GM19395 (cell line): ENCODE data around the gene TMPRSS11D.

ENCODE experiments used
- ATAC-seq: cut with Tn5 transposase; IDR thresholded peaks from one replicate; pipeline ENCODE4 v1.9.1; 2021; ENCODE audit warnings: mild to moderate bottlenecking, moderate library complexity; ENCODE audit not compliant: unreplicated experiment

Gene TMPRSS11D

DNA sequence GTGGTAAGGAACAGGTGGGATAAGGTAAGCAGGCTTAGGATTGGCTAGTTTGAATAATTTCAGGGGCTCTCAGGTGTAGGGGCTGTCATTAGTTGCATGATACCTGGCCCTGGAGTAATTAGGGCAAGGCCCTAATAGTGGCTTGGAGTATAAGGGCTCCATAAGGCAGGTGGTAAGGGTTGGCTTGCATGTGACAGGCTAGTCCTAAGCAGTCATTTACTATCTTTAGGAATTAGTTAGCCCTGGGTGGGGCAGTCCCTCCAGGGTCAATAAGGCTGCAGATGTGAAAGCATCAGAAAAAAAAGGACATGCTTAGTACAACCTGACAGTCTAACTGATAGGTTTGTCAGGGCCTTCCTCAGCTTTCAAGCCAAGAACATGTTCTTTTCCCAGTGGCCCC lies 7.8 kb upstream of the TMPRSS11D start:
- ATAC-seq, result no peak

- no peak for ATAC-seq
Measured at GRCh38 chr4:67886281-67886680, 2.5 kb upstream of the TMPRSS11D start.

- no peak for ATAC-seq
Measured at GRCh38 chr4:67885762-67886161, 2.0 kb upstream of the TMPRSS11D start.

DNA sequence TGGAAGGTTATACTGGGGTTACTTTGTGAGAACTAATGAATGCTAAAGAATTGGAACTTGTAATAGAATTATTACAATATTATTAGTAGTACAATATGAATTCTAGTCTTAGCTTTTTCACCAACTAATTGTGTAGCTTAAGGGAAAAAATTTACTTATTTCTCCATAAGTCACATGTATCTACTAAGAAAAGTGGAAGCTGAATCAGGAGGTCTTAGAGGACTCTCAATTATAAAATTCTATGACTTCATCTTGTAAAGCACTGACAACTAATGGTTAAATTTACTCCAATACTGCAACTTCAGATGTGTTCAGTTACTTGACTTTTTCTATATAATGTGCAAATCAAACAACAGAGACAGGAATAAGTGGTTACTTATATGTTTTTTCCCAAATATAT lies 899 bp upstream of the TMPRSS11D start:
- no peak for ATAC-seq

DNA sequence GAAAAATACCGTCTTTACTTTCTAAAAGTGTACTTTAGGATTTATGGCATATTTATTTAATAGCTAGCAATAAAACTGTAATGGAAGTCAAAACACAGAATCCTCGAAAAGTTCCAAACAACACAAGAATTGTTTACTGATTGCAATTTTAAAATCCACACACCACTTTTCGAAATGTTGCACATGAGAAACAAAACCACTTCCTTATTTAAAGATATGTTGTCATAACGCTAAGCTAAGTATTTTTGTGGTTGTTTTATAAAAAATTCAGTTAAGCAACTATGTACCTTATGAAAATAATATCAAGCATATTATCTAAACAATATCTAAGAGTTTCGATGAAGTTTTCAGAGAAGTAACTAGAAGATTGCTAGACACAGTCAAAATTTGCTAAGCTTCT lies 344 bp downstream of the TMPRSS11D start:
- ATAC-seq, result no peak

DNA sequence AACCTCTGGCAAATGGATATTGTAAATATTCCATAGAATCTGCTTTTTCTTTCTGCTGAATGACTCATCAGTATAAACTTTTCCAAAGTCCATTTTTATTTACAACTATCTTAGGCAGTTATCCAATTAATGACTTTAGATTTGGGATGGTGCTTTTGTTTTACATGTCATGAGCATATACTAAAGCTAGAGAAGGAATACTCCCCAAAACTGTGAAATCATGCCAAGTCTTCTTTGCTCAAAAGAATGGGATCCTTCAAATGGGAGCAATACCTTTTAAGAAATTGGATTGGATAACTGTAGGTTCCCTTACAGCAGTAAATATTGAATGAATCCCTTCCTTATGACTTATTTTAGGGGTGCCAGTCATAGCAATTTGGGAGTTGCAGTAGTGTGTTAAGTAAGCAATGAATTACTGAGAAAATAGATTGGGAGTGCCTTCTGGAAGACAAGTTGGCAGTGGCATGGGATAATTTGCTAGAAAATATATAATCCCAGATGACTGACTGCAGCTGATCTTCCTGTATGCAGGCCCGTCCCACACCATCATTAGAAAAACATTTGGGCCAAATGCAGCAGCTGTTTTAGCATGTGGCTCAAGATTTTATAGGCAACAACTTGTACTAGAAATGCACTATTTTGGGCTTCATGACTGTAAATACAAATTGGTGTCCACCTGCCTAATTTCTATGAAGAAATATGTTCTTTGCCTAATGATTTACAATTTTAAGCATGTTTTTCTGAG lies 2.8 kb downstream of the TMPRSS11D start:
- no peak for ATAC-seq

DNA sequence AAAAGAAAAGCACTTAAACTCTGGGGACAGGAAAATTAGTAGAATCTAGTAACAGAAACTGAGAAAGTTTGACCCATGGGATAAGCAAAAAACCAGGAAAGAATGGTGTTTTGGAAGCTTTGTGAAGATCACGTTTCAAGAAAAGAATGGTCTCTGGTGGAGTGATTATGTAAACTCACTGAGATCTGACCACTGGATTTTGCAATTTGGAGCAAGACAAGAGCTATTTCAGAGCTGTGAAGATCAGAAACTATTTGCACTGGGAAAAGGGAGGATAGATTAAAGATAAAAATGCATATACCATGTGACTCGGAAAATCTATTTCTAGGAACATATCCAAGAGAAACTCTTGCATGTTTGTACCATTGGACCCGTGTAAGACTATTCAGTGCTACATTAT lies 4.3 kb downstream of the TMPRSS11D start:
- no peak for ATAC-seq

- ATAC-seq, result no peak
Measured at GRCh38 chr4:67877086-67877485, 6.7 kb downstream of the TMPRSS11D start.

DNA sequence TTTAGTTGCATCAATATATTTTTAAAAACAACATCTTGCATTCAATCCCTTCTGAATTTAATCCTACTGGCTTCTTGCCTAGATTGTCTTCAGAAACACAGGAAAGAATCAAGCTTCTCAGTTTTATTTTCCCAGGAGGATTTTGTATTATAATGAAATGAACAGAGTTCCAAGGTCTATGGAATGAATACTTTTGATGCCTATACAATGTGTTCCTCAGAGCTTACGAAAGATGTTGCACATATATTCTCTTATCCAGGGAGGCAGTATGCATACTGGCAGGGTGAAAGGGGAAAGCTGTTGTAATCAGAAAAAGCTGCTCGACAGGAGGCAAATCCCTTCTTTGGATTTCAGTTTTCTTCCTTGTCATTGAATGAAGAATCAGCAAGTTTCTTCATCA lies 8.8 kb downstream of the TMPRSS11D start:
- no peak for ATAC-seq

DNA sequence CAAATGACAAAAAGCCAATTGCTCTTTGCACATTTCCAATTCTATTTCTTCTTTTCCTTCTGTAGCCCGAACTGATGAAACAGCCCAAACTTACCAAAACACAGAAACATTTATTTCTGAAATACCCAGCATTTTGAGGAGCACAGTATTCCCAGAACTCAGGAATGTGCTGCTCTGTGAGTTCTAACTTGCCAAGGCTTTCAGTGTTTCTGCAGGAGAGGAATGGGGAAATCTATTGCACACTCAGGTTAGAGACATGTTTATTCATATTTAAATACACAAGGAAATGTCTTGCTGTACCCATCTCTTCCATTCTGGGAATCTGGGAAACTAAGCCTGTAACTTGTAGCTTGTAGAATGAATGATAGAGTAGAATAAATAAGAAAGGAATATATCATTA lies 10.7 kb downstream of the TMPRSS11D start:
- ATAC-seq, result no peak

DNA sequence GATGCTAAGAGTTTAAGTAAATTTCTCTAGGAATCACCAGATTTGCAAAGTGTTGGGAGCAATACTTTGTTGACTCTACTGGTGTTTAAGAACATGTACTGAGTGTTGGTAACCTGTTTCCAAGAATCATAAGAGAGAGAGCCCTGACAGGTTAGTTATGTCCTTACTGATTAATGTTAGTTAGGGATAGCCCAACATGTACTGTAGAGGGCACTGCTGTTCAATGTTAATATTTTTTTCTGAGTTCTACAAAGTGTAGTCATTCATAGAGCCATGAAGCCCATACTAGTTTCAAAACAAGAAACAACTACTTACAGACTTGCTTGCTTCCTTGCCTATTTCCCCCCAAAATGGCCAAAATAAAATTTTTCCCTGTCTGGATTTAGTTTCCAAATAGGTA lies 11.9 kb downstream of the TMPRSS11D start:
- peak; percentile 93 for ATAC-seq

DNA sequence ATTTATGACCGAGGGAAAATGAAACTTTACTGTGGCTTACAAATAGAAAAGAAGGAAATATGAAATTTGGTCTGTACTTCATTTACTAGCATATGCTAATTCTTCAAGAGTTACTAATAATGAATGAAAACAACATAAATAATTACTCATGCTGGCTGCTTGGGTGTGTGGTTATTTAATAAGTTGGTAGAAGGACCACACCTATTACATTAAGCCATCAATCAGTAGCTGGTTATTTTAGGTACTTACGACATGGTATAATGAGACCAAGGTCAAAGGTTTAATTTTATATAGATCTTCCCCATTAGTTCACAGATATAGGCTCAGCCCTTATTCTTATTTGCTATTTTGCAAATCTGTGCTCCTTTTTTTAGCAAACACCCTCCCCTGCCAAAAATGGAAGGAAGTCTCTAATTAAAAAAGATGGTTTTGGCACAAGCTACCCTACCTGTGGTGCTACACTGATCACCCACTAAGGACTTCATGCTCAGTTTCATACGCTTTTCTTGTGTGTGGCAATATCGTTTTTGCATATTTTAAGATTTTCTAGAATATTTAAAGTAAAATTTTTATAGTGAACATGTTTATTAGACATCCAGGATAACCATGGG lies 14.1 kb downstream of the TMPRSS11D start:
- ATAC-seq, result no peak

DNA sequence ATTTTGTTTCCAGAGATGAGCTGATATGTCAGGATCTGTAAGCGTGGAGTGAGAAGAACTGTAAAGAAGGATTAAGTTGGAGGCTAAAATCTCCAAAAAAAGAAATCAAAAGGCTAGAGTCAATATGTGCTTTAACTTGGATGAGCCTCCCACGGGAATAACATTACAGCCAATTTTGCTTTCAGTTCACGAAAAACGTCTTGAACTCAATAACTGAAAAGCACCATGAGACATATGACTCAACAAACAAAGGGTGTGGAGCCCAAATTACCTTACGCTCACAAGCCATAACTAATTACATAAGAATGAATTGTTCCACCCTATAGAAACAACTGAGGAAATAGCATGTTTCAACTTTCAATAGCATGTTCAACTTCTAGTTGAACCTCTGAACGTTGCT lies 22.3 kb downstream of the TMPRSS11D start:
- no peak for ATAC-seq

DNA sequence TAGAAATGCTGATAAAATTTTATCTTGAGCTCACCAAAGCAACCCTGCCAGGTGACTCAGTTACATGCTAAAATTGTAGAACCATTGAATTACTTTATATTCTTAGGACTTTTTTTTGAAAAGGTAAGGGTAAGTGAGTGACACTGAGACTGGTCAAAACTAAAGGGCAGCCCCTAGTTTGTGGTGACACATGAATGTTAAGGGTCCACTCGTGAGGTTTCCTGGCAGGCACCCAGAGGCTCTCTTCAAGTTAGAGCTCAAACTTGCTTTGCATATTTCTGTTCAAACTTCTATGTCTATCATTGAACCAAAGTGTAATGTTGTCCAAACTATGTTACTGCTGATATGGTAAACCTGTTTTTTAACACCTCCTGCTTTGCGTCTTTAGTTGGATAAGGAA lies 30.5 kb downstream of the TMPRSS11D start:
- no peak for ATAC-seq

GRCh38 chr4:67820903-67821302 lies 62.9 kb downstream of the TMPRSS11D start:
- no peak for ATAC-seq

DNA sequence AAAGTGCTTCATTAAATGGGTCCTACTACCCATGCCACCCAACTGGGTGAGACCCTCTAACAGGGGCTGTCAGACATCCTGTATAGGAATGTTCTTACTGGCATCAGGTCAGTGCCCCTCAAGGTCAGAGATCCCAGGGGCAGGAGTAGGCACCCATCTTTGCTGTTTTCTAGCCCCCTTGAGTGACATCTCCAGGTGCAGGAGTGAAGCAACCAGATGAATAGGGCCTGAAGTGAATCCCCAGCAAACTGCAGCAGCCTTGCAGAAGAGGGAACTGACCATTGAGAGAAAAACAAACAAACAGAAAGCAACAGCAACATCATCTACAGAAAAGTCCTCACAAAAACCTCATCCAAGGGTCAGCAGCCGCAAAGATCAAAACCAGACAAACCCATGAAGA lies 73.8 kb downstream of the TMPRSS11D start:
- ATAC-seq, result no peak

DNA sequence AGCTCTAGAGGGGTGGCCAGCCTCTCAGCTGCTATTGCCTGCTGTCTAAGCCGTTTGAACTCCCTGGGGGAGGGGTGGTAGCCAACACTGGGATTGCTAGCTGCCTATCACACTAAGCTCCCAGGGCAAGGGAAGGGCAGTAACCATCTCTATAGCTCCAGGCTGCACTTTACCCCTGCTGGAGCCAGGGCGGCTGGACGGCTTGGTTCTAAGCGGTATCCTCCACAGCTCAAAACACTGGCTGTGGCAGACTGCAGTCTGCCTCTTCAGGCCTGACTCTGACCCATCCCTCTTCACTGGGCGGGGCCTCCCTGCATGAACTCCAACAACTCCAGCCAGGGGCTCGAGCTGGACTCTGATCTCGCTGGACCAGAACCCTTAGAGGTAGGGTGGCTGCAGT lies 74.3 kb downstream of the TMPRSS11D start:
- ATAC-seq, result no peak

GRCh38 chr4:67796810-67797209 lies 87.0 kb downstream of the TMPRSS11D start:
- ATAC-seq, result no peak

DNA sequence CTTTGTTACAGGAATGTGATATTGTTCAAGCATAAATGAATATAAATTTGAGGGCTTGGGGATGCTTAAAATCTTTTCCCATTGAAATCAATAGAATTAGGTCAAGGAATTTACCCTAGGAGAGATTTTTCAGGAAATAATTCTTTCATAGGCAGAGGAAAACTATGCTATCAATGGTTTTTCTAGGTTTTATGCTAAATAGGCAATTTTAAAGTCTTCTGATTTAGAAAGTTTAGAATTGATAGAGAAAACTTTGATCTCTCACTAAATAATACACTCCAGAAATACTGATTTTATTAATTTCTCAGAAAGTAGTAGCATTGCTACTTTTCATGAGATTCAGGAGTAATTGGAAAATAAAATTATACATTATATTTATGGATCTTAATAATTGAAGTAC lies 93.1 kb downstream of the TMPRSS11D start:
- ATAC-seq, result no peak

GRCh38 chr4:67787311-67787710 lies 96.5 kb downstream of the TMPRSS11D start:
- no peak for ATAC-seq

- peak; percentile 60 for ATAC-seq
Measured at GRCh38 chr4:67785528-67785927, 98.3 kb downstream of the TMPRSS11D start.

- no peak for ATAC-seq
Measured at GRCh38 chr4:67779631-67780030, 104.2 kb downstream of the TMPRSS11D start.

GRCh38 chr4:67776746-67777145 lies 107.1 kb downstream of the TMPRSS11D start:
- no peak for ATAC-seq
